GM12874 (cell line): ENCODE results near the gene FGF2.

Source experiments
- CTCF ChIP-seq: IDR thresholded peaks from 2 replicates; pipeline ENCODE4 v1.5.1; 2011; ENCODE audit warnings: low read depth, mild to moderate bottlenecking, control low read depth, low read length, moderate library complexity; ENCODE audit not compliant: insufficient read depth

Gene FGF2

GRCh38 chr4:122930862-122931261 lies 104.2 kb downstream of the FGF2 start:
- no peak for TF ChIP-seq CTCF

GRCh38 chr4:122932763-122933162 lies 106.1 kb downstream of the FGF2 start:
- no peak for TF ChIP-seq CTCF

- no peak for TF ChIP-seq CTCF
These were observed 119.5 kb downstream of the FGF2 start for GRCh38 chr4:122946142-122946541.
